ENCODE measurements around the gene PRELID2. TPM values are rescaled to one million over a fixed set of nuclear protein-coding genes. Genes with fewer than 3 reads are reported as not detected.

Gene PRELID2
- total RNA-seq, 1 donor from 2014 or later: 9.2 TPM

- H3K27me3 Mint-ChIP-seq (ENCODE audit: low read depth, unreplicated experiment): no peaks in the 10 kb centered on the region
- FAIRE-seq: peak; percentile 34
Observed at GRCh38 chr5:145825751-145826180, 9.4 kb downstream of the PRELID2 start.

DNA sequence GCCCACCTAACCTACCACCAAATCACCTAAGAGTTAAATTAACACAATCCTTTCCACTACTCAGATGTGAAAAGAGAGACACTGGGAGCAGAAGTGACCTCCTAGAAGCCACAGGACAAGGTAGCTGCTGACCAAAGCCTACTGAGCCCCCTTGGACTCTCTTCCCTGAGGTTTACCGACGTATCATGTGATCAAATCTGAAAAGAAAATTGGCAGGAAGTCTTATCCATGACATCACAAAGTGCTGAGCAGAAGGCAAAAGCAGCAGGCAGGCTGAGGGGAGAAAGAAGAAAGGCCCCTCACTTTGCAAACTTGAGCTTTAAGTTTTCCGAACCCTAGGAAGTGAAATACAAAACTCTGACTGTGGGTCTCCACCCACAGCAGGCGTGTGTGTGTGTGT is 11.1 kb downstream of the PRELID2 start:
- H2AFZ ChIP-seq (ENCODE audit: low read depth, low read length): peak overlapping the region; percentile 8
- H3K9ac ChIP-seq (ENCODE audit: low read length): no peak overlapping the region
- H3K4me1 ChIP-seq (ENCODE audit: insufficient read depth, low read length): no peaks in the 10 kb centered on the region
- H3K36me3 Mint-ChIP-seq (ENCODE audit: low read depth, unreplicated experiment): peaks cover 6% of the 10 kb centered on the region
- no peaks in the 10 kb centered on the region for H3K36me3 ChIP-seq (ENCODE audit: insufficient read depth, low read length)
- no peak overlapping the region for H3K27ac Mint-ChIP-seq (ENCODE audit: unreplicated experiment)
- peak; percentile 47 for DNase-seq (ENCODE audit: low read depth)
- no peak for FAIRE-seq
- no peaks in the 10 kb centered on the region for H3K9me3 ChIP-seq (ENCODE audit: insufficient read depth, low read depth, low read length)
- H3K27ac ChIP-seq (ENCODE audit: low read depth, low read length): no peak overlapping the region
- no peaks in the 10 kb centered on the region for H4K20me1 ChIP-seq (ENCODE audit: insufficient read depth, low read length)
- no peak overlapping the region for H3K4me3 ChIP-seq (ENCODE audit: insufficient read depth, low read depth, low read length)
- H3K27me3 ChIP-seq (ENCODE audit: insufficient read depth, low read length): no peaks in the 10 kb centered on the region
- H3K4me3 Mint-ChIP-seq (ENCODE audit: unreplicated experiment): no peak overlapping the region
- H3K9me3 Mint-ChIP-seq (ENCODE audit: unreplicated experiment): no peaks in the 10 kb centered on the region
- H3K4me1 Mint-ChIP-seq (ENCODE audit: low read depth, unreplicated experiment): no peaks in the 10 kb centered on the region
- TF ChIP-seq CTCF (IDR thresholded peaks at IDR 0.05; ENCODE audit: insufficient read depth, low read depth, low read length) (no peak), EZH2 (IDR thresholded peaks at IDR 0.05; ENCODE audit: insufficient read depth, low read length) (no peak)
- no peaks in the 10 kb centered on the region for H3K27me3 Mint-ChIP-seq (ENCODE audit: low read depth, unreplicated experiment)
- H3K79me2 ChIP-seq (ENCODE audit: insufficient read depth, low read length): peaks cover 2% of the 10 kb centered on the region
- H3K4me2 ChIP-seq (ENCODE audit: low read length): no peak overlapping the region

More at GRCh38 chr5:145825751-145826180, 9.4 kb downstream of the PRELID2 start:
- no peaks in the 10 kb centered on the region for H4K20me1 ChIP-seq (ENCODE audit: insufficient read depth, low read length)
- no peak overlapping the region for H3K27ac ChIP-seq (ENCODE audit: low read depth, low read length)
- H3K4me2 ChIP-seq (ENCODE audit: low read length): no peak overlapping the region
- H3K4me3 ChIP-seq (ENCODE audit: insufficient read depth, low read depth, low read length): no peak overlapping the region
- no peak overlapping the region for H3K9ac ChIP-seq (ENCODE audit: low read length)
- DNase-seq (ENCODE audit: low read depth): peak; percentile 36
- no peaks in the 10 kb centered on the region for H3K27me3 ChIP-seq (ENCODE audit: insufficient read depth, low read length)
- H3K4me1 ChIP-seq (ENCODE audit: insufficient read depth, low read length): peaks cover 3% of the 10 kb centered on the region
- TF ChIP-seq CTCF (IDR thresholded peaks at IDR 0.05; ENCODE audit: insufficient read depth, low read depth, low read length): peak; percentile 79
- no peak for TF ChIP-seq EZH2 (IDR thresholded peaks at IDR 0.05; ENCODE audit: insufficient read depth, low read length)
- H3K9me3 ChIP-seq (ENCODE audit: insufficient read depth, low read depth, low read length): no peaks in the 10 kb centered on the region
- peak overlapping the region; percentile 28 for H2AFZ ChIP-seq (ENCODE audit: low read depth, low read length)
- Mint-ChIP-seq H3K27ac (ENCODE audit: unreplicated experiment) (no peak overlapping the region), H3K4me3 (ENCODE audit: unreplicated experiment) (no peak overlapping the region), H3K36me3 (ENCODE audit: low read depth, unreplicated experiment) (peaks cover 4% of the 10 kb centered on the region), H3K9me3 (ENCODE audit: unreplicated experiment) (no peaks in the 10 kb centered on the region), H3K4me1 (ENCODE audit: low read depth, unreplicated experiment) (peaks cover 2% of the 10 kb centered on the region)
- peaks cover 2% of the 10 kb centered on the region for H3K79me2 ChIP-seq (ENCODE audit: insufficient read depth, low read length)
- no peaks in the 10 kb centered on the region for H3K36me3 ChIP-seq (ENCODE audit: insufficient read depth, low read length)

- FAIRE-seq: no peak
- TF ChIP-seq EZH2 (IDR thresholded peaks at IDR 0.05; ENCODE audit: insufficient read depth, low read length): no peak
- TF ChIP-seq CTCF (IDR thresholded peaks at IDR 0.05; ENCODE audit: insufficient read depth, low read depth, low read length): no peak
- Histone ChIP-seq H3K9ac (ENCODE audit: low read length) (no peak overlapping the region), H3K9me3 (ENCODE audit: insufficient read depth, low read depth, low read length) (no peaks in the 10 kb centered on the region), H3K36me3 (ENCODE audit: insufficient read depth, low read length) (peaks cover 8% of the 10 kb centered on the region), H3K4me1 (ENCODE audit: insufficient read depth, low read length) (no peaks in the 10 kb centered on the region), H3K79me2 (ENCODE audit: insufficient read depth, low read length) (no peaks in the 10 kb centered on the region), H3K27ac (ENCODE audit: low read depth, low read length) (no peak overlapping the region), H3K4me3 (ENCODE audit: insufficient read depth, low read depth, low read length) (no peak overlapping the region), H3K4me2 (ENCODE audit: low read length) (no peak overlapping the region), H3K27me3 (ENCODE audit: insufficient read depth, low read length) (no peaks in the 10 kb centered on the region), H4K20me1 (ENCODE audit: insufficient read depth, low read length) (no peaks in the 10 kb centered on the region), H2AFZ (ENCODE audit: low read depth, low read length) (no peak overlapping the region)
- Mint-ChIP-seq H3K9me3 (ENCODE audit: unreplicated experiment) (no peaks in the 10 kb centered on the region), H3K27me3 (ENCODE audit: low read depth, unreplicated experiment) (no peaks in the 10 kb centered on the region), H3K4me1 (ENCODE audit: low read depth, unreplicated experiment) (no peaks in the 10 kb centered on the region), H3K4me3 (ENCODE audit: unreplicated experiment) (no peak overlapping the region), H3K27ac (ENCODE audit: unreplicated experiment) (no peak overlapping the region), H3K36me3 (ENCODE audit: low read depth, unreplicated experiment) (peaks cover 8% of the 10 kb centered on the region)
- no peak for DNase-seq (ENCODE audit: low read depth)
Observed at GRCh38 chr5:145818604-145819003, 16.5 kb downstream of the PRELID2 start.

All from astrocyte (in vitro differentiated cells and primary cell).